Heart right ventricle (tissue), 16 donors: ENCODE measurements around the gene AIF1L. TPM values are rescaled to one million over a fixed set of nuclear protein-coding genes. Genes with fewer than 3 reads are reported as not detected.

Experiments used
- ATAC-seq, 8 donors: fragments of 200-7000 bp; cut with Tn5 transposase; one replicate each; pipeline ENCODE4 v1.9.1; 2020; ENCODE audit warnings: mild to moderate bottlenecking in 8 of 8, moderate library complexity in 8 of 8, moderate number of reproducible peaks in 1 of 8
- DNase-seq, 2 donors: peaks; one replicate each; pipeline ENCODE4 v3.0.0-alpha.2; 2020
- H3K27ac ChIP-seq, 10 donors: fragments of 200-600 bp; sonication (generic) in 2 of 10; one replicate each; pipeline versions ENCODE4 v1.5.0 to v1.8.0; 2020 to 2022; ENCODE audit warnings: mild to moderate bottlenecking in 3 of 10
- H3K27me3 ChIP-seq, 7 donors: fragments of 200-600 bp; one replicate each; pipeline ENCODE4 v1.8.0; 2021 to 2022; ENCODE audit warnings: mild to moderate bottlenecking in 2 of 7
- H3K36me3 ChIP-seq, 9 donors: fragments of 200-600 bp; sonication (generic) in 1 of 9; one replicate each; pipeline versions ENCODE4 v1.5.0 to v1.8.0; 2020 to 2022; ENCODE audit warnings: mild to moderate bottlenecking in 2 of 9
- H3K4me1 ChIP-seq, 9 donors: fragments of 200-600 bp; sonication (generic) in 1 of 9; one replicate each; pipeline versions ENCODE4 v1.5.0 to v1.8.0; 2020 to 2022; ENCODE audit warnings: mild to moderate bottlenecking in 4 of 9
- H3K4me3 ChIP-seq, 10 donors: fragments of 200-600 bp; sonication (generic) in 2 of 10; one replicate each; pipeline versions ENCODE4 v1.5.0 to v1.8.0; 2020 to 2022; ENCODE audit warnings: mild to moderate bottlenecking in 7 of 10, moderate library complexity in 2 of 10
- H3K9me3 ChIP-seq, 11 donors: fragments of 200-600 bp in 10 of 11; sonication (generic) in 2 of 11; one replicate each; pipeline versions ENCODE4 v1.5.0 to v1.8.0; 2013 to 2022; ENCODE audit warnings: mild to moderate bottlenecking in 2 of 11, control low read depth in 1 of 11, moderate library complexity in 1 of 11
- WGBS, 2 donors: extraction: QIAGEN DNeasy Blood & Tissue Kit; methylation state at CpG; one replicate each; pipeline ENCODE4 v1.1.7; 2013; ENCODE audit warnings: inconsistent platforms in 1 of 2; 5-methylcytosine and 5-hydroxymethylcytosine counted together
- intact Hi-C, 10 donors: fragments of 100-400 bp; cut with DNase I; formaldehyde crosslinking; loops; one replicate each; pipeline versions ENCODE4 v1.11.1 to v1.14.2; 2022
- polyA plus RNA-seq, 2 donors: library from polyadenylated mRNA; stranded (reverse); fragments of 200-250 nt; gene quantifications; one replicate each; pipeline ENCODE4 v1.2.3, GENCODE V29; 2013
- total RNA-seq, 10 donors: library from RNA; stranded (reverse); fragmentation: NEBNext Ultra II Directional in 3 of 10; extraction: Animal tissue kit (Norgen Biotek cat#: 25700) in 3 of 10; gene quantifications; one replicate each; pipeline versions ENCODE4 v1.2.1 to v1.2.4, GENCODE V29; 2021 to 2023
- TF ChIP-seq, protein P1 (sequence below), 9 donors: fragments of 200-600 bp; sonication (generic) in 2 of 9; IDR thresholded peaks; one replicate each; pipeline versions ENCODE4 v1.5.0 to v1.8.0; 2021 to 2022; ENCODE audit warnings: antibody characterized with exemption in 9 of 9, mild to moderate bottlenecking in 5 of 9, moderate library complexity in 1 of 9
- donor health status: Arrhythmogenic right ventricular cardiomyopathy.
- donor health status: ischemic (EF 13 %, LVEDD 7.1; RV severe dilation, severe dysfunction).
- donor health status: healthy with polysubstance abuse.
- donor health status: DM: no; HTN: yes; CAD: no.
- donor health status: DM: no; HTN: no; CAD: no.
- donor health status: ischemic (EF 25% LVEDD 6.9; RV normal size, moderate dysfunction).
- donor health status: ischemic (EF 25% LVEDD 5.7; RV mildly dilated, moderate dysfunction).
- donor health status: healthy.
- donor health status: DM: yes; HTN: yes; CAD: no.
- donor health status: Ischemic cardiomyopathy.
- donor health status: ischemic (EF 35%, LVEDD 5.7; RV mildly dilated, moderate dysfunction).
- donor health status: nonischemic (EF 11% LVEDD 7.7; RV severe dilation, severe dysfunction).
- donor health status: DM: yes; HTN: yes; CAD: no.
- donor health status: PGD.
- donor health status: ischemic (EF 29% LVEDD 5.4; RV normal size, mild dysfunction).
- donor health status: nonischemic (EF 23%, LVEDD 6.1; RV moderate dilation, normal function).

AIF1L gene
- total and polyA plus RNA-seq, 12 donors = 9.6 to 93.2 (median 15.4) TPM

DNA sequence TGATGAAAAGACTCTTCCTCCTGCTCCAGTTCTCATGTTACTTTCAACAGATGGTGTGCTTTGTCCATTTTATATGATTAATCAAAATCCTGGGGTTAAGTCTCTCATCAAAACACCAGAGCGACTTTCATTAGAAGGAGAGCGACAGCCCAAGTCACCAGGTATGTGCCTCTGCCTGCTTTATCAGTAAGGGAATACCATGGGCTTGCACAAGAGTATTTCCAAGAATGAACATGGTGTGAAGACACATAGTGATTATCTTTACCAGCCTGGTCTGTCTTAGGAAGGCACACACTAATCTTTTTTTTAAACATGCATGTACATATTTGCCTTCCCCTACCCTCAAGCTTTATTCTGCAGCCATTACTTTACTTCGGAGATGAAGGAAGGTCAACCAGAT is 44.2 kb downstream of the AIF1L start:
- no peak overlapping the region for H3K4me3 ChIP-seq
- peaks cover 0 to 100% (median 75%) of the 10 kb centered on the region in 9 donors for H3K36me3 ChIP-seq
- DNase-seq (no peak), ATAC-seq (no peak)
- TF ChIP-seq, protein P1, sequence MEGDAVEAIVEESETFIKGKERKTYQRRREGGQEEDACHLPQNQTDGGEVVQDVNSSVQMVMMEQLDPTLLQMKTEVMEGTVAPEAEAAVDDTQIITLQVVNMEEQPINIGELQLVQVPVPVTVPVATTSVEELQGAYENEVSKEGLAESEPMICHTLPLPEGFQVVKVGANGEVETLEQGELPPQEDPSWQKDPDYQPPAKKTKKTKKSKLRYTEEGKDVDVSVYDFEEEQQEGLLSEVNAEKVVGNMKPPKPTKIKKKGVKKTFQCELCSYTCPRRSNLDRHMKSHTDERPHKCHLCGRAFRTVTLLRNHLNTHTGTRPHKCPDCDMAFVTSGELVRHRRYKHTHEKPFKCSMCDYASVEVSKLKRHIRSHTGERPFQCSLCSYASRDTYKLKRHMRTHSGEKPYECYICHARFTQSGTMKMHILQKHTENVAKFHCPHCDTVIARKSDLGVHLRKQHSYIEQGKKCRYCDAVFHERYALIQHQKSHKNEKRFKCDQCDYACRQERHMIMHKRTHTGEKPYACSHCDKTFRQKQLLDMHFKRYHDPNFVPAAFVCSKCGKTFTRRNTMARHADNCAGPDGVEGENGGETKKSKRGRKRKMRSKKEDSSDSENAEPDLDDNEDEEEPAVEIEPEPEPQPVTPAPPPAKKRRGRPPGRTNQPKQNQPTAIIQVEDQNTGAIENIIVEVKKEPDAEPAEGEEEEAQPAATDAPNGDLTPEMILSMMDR (IDR thresholded peaks at IDR 0.05) = no peak
- H3K4me1 ChIP-seq = no peaks in the 10 kb centered on the region
- no peaks in the 10 kb centered on the region for H3K9me3 ChIP-seq
- H3K27ac ChIP-seq = no peak overlapping the region
- H3K27me3 ChIP-seq = no peaks in the 10 kb centered on the region
- intact Hi-C loops = loop anchor here in 1 of 10 donors (10.0 kb wide), 1 partner anchor 64 kb away; no protein-coding TSS in a partner anchor
- 95 to 96% methylated on average over 3 of the region's 3 CpGs for WGBS, 2 donors

DNA sequence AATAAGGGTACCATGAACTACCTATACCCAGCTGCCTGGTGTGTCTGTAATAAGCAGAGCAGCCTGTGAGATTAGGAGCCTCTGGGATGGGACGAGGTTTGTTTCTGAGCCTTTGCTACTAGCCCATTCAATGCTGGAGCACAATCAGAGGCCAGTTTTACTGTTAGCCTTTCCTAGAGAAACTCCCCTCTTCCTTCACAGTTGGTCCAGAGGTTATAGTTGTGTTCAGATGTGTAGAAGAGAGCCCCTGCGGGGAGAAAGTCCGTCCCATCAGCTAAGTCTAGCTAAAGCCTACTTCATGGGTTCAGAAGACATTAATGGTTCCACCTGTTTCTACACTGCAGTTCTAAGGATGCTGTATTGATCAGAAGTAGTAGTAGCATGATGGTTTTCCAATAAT is 45.8 kb downstream of the AIF1L start:
- no peak for DNase-seq
- no peak for ATAC-seq
- WGBS, 2 donors = 93 to 96% methylated on average over 3 of the region's 3 CpGs
- TF ChIP-seq, protein P1 (IDR thresholded peaks at IDR 0.05) = no peak
- H3K36me3 ChIP-seq = peaks cover 0 to 100% (median 75%) of the 10 kb centered on the region in 9 donors
- H3K27ac ChIP-seq = no peak overlapping the region
- no peak overlapping the region for H3K4me3 ChIP-seq
- H3K27me3 ChIP-seq = no peaks in the 10 kb centered on the region
- intact Hi-C loops = loop anchor here in 1 of 10 donors (10.0 kb wide), 1 partner anchor 63 kb away; no protein-coding TSS in a partner anchor
- no peaks in the 10 kb centered on the region for H3K9me3 ChIP-seq
- H3K4me1 ChIP-seq = no peaks in the 10 kb centered on the region

DNA sequence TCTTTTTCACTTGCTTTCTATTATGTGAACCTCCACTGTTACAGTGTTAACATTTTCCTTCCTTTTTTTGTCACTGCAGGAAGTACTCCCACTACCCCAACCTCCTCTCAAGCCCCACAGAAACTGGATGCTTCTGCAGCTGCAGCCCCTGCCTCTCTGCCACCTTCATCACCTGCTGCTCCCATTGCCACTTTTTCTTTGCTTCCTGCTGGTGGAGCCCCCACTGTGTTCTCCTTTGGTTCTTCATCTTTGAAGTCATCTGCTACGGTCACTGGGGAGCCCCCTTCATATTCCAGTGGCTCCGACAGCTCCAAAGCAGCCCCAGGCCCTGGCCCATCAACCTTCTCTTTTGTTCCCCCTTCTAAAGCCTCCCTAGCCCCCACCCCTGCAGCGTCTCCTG is 47.9 kb downstream of the AIF1L start:
- Histone ChIP-seq H3K4me3 (no peak overlapping the region), H3K27ac (no peak overlapping the region), H3K4me1 (no peaks in the 10 kb centered on the region), H3K9me3 (no peaks in the 10 kb centered on the region), H3K27me3 (no peaks in the 10 kb centered on the region), H3K36me3 (peaks cover 0 to 100% (median 81%) of the 10 kb centered on the region in 9 donors)
- intact Hi-C loops = loop anchor here in 1 of 10 donors (10.0 kb wide), 1 partner anchor 61 kb away; no protein-coding TSS in a partner anchor
- ATAC-seq (no peak), DNase-seq (no peak)
- WGBS, 2 donors = 77 to 81% methylated on average over 3 of the region's 3 CpGs
- TF ChIP-seq, protein P1 (IDR thresholded peaks at IDR 0.05) = no peak

DNA sequence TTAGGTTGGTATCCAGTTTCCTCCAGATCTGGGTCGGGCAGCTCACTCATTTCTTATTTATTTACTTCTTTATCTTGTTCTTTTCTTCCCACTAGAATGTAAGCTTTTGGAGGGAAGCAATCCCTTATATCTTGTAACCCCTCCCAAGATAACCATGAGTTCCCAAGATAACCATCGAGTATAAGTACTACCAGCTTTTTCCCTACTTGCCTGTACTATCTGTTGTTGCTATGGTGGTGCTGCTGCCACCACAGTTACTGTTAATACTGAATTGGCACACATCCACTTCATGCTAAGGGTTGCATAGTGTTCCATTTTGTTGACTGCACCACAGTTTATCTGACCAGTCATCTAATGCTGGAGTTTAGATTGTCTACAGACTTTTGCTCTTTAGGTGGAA is 48.9 kb downstream of the AIF1L start:
- Histone ChIP-seq H3K4me3 (no peak overlapping the region), H3K36me3 (peaks cover 0 to 100% (median 80%) of the 10 kb centered on the region in 9 donors), H3K27ac (no peak overlapping the region), H3K4me1 (no peaks in the 10 kb centered on the region), H3K27me3 (no peaks in the 10 kb centered on the region), H3K9me3 (no peaks in the 10 kb centered on the region)
- DNase-seq (no peak), ATAC-seq (no peak)
- WGBS, 2 donors = 65 to 68% methylated on average over 2 of the region's 2 CpGs
- TF ChIP-seq, protein P1 (IDR thresholded peaks at IDR 0.05) = no peak
- intact Hi-C loops = loop anchor here in 1 of 10 donors (10.0 kb wide), 1 partner anchor 60 kb away; no protein-coding TSS in a partner anchor
